ENCODE measurements around the gene FAM120A. TPM values are rescaled to one million over a fixed set of nuclear protein-coding genes. Genes with fewer than 3 reads are reported as not detected.

FAM120A gene
- total RNA-seq, 4 donors from 2014 or later, result 44.4 to 94.7 (median 72.3) TPM

DNA sequence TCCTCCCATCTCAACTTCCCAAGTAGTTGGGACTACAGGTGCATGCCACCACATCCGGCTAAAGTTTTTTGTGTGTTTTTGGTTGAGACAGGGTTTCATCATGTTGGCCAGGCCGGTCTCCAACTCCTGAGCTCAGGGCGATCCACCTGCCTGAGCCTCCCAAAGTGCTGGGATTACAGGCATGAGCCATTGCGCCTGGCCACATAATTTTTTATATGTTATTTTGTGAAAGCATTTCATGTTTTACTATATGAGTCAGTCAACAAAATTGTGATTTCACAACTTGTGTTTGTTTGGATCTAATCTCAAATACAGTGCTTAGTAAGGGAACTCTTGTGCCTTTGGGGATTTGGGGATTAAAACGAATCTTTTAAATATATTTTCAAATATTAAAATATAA, 21.9 kb downstream of the FAM120A start:
- Histone ChIP-seq H3K36me3 (no peaks in the 10 kb centered on the region), H3K27me3 (no peaks in the 10 kb centered on the region), H3K4me1 (peaks cover 31 to 60% of the 10 kb centered on the region in 2 donors), H3K27ac (no peak overlapping the region), H3K4me3 (no peak overlapping the region), H3K9me3 (no peaks in the 10 kb centered on the region)
- ATAC-seq (no peak), DNase-seq (no peak)
- intact Hi-C loops (cut with DNase I; ENCODE audit: low total_unique reads) (no loop called here), in situ Hi-C loops (cut with MboI; ENCODE audit: low sequenced_read_pairs in 4 of 4) (loop anchor here in 2 of 4 donors (25.0 kb wide), 2 partner anchors 89 to 361 kb away; no protein-coding TSS in a partner anchor)
- no peak for TF ChIP-seq POLR2A (IDR thresholded peaks at IDR 0.05)
- TF ChIP-seq, protein P1, sequence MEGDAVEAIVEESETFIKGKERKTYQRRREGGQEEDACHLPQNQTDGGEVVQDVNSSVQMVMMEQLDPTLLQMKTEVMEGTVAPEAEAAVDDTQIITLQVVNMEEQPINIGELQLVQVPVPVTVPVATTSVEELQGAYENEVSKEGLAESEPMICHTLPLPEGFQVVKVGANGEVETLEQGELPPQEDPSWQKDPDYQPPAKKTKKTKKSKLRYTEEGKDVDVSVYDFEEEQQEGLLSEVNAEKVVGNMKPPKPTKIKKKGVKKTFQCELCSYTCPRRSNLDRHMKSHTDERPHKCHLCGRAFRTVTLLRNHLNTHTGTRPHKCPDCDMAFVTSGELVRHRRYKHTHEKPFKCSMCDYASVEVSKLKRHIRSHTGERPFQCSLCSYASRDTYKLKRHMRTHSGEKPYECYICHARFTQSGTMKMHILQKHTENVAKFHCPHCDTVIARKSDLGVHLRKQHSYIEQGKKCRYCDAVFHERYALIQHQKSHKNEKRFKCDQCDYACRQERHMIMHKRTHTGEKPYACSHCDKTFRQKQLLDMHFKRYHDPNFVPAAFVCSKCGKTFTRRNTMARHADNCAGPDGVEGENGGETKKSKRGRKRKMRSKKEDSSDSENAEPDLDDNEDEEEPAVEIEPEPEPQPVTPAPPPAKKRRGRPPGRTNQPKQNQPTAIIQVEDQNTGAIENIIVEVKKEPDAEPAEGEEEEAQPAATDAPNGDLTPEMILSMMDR (IDR thresholded peaks at IDR 0.05 in 4 of 5, conservative IDR thresholded peaks at IDR 0.05 in 1 of 5), result no peak

DNA sequence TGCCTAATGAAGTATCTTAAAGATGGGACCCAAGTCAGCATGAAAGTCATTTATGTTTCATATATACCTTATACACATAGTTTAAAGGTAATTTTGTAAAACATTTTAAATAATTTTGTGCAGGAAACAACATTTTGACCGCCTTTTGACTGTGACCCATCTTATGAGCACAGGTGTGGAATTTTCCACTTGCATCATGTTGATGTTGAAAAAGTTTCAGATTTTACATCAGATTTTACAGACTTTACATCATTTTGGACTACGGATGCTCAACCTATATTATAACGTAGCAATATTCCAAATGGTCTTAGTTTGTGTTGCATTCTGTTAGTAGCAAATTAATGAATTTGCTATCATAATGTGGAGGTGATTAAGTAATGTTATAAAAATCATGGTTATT, 23.6 kb downstream of the FAM120A start:
- no peak for TF ChIP-seq POLR2A (IDR thresholded peaks at IDR 0.05)
- TF ChIP-seq, protein P1 (IDR thresholded peaks at IDR 0.05 in 4 of 5, conservative IDR thresholded peaks at IDR 0.05 in 1 of 5), result no peak
- ATAC-seq (no peak), DNase-seq (no peak)
- H3K4me3 ChIP-seq, result no peak overlapping the region
- peaks cover 22 to 52% of the 10 kb centered on the region in 2 donors for H3K4me1 ChIP-seq
- in situ Hi-C loops (cut with MboI; ENCODE audit: low sequenced_read_pairs in 4 of 4), result no loop called here
- H3K9me3 ChIP-seq, result no peaks in the 10 kb centered on the region
- no peak overlapping the region for H3K27ac ChIP-seq
- intact Hi-C loops (cut with DNase I; ENCODE audit: low total_unique reads), result no loop called here
- no peaks in the 10 kb centered on the region for H3K27me3 ChIP-seq
- H3K36me3 ChIP-seq, result no peaks in the 10 kb centered on the region

DNA sequence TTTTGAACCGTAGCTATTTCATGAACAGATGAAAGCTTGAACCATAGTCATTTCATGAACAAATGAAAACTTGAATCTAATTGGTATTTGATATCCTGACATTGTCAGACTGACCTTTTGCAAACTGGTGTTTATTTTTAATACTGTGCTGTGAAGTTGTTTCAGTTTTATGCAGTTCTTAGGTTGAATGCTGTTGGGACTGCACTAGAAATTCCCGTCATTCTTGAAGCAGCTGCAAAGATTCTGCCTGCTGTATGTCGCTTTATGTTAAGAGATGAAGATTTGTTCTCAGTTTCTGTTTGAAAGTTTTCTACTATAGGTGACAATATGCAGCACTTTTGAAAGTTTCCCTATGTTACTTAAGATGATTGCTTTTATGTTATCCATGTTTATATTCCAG, 24.4 kb downstream of the FAM120A start:
- in situ Hi-C loops (cut with MboI; ENCODE audit: low sequenced_read_pairs in 4 of 4), result no loop called here
- ATAC-seq, result no peak

DNA sequence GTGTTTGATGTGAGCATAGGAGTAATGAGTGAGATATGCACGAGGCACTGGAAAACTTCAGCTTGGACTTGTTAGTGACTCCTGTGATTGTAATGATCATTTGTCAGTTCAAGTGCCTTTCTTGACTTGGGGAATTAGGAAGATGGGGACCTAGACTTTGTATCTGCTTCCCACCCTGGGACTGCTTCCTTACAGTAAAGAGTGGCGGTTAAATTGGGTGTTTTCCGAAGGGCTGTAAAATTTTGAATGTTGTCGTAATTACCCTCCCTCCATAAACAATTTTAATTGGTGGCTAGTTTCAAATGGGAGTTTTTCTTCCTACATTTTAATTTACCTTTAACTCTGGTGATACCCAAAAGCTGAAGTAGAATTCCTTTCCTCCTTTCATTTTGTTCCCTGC, 25.4 kb downstream of the FAM120A start:
- Histone ChIP-seq H3K9me3 (no peaks in the 10 kb centered on the region), H3K4me3 (no peak overlapping the region), H3K4me1 (peaks cover 29 to 48% of the 10 kb centered on the region in 2 donors), H3K27me3 (no peaks in the 10 kb centered on the region), H3K27ac (no peak overlapping the region), H3K36me3 (no peaks in the 10 kb centered on the region)
- in situ Hi-C loops (cut with MboI; ENCODE audit: low sequenced_read_pairs in 4 of 4), result no loop called here
- DNase-seq (no peak), ATAC-seq (no peak)
- intact Hi-C loops (cut with DNase I; ENCODE audit: low total_unique reads), result no loop called here
- TF ChIP-seq POLR2A (IDR thresholded peaks at IDR 0.05), result no peak

More for the DNA sequence above, 24.4 kb downstream of the FAM120A start:
- Histone ChIP-seq H3K27ac (no peak overlapping the region), H3K4me1 (peaks cover 24 to 52% of the 10 kb centered on the region in 2 donors), H3K36me3 (no peaks in the 10 kb centered on the region), H3K9me3 (no peaks in the 10 kb centered on the region), H3K4me3 (no peak overlapping the region), H3K27me3 (no peaks in the 10 kb centered on the region)
- TF ChIP-seq POLR2A (IDR thresholded peaks at IDR 0.05), result no peak
- TF ChIP-seq, protein P1 (IDR thresholded peaks at IDR 0.05 in 4 of 5, conservative IDR thresholded peaks at IDR 0.05 in 1 of 5), result no peak
- no peak for DNase-seq
- intact Hi-C loops (cut with DNase I; ENCODE audit: low total_unique reads), result no loop called here

DNA sequence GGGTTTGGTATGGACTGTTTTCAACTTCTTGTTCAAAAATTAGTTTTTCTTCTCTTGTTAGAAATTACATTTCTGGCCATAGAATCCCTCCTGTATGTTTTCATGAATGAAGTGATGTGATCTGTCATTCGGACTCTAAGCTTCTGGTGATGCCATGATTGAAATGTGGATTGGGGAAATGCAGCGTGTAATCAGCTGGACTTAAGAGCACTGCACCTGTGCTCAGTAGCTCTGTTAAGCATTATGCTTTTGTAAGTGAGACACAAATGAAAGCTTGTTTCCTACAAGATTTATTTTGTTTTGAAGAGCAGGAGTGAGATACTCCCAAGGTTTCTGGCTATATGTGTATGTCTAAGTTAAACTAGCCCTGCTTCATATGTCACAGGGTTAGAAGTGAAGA, 25.9 kb downstream of the FAM120A start:
- Histone ChIP-seq H3K4me3 (no peak overlapping the region), H3K27ac (no peak overlapping the region), H3K27me3 (no peaks in the 10 kb centered on the region), H3K9me3 (no peaks in the 10 kb centered on the region), H3K36me3 (no peaks in the 10 kb centered on the region), H3K4me1 (peaks cover 29 to 48% of the 10 kb centered on the region in 2 donors)
- intact Hi-C loops (cut with DNase I; ENCODE audit: low total_unique reads), result no loop called here
- in situ Hi-C loops (cut with MboI; ENCODE audit: low sequenced_read_pairs in 4 of 4), result no loop called here
- TF ChIP-seq POLR2A (IDR thresholded peaks at IDR 0.05), result no peak
- TF ChIP-seq, protein P1 (IDR thresholded peaks at IDR 0.05 in 4 of 5, conservative IDR thresholded peaks at IDR 0.05 in 1 of 5), result no peak
- DNase-seq, result no peak
- no peak for ATAC-seq
